ENCODE results near the gene PCDHA12.
"Not testable (repeated sequence)": the region's sequence is repeated elsewhere in the genome, so short reads cannot be mapped to it uniquely, and the experiment has no call there.

PCDHA12 gene

GRCh38 chr5:140875085-140876065 is at the start of gene PCDHA12:
Gene PCDHA12, plus strand, starts transcription at chr5:140875308. Its CDS starts 165 bp downstream, at chr5:140875473.
- DNase-seq, result no peak

DNA sequence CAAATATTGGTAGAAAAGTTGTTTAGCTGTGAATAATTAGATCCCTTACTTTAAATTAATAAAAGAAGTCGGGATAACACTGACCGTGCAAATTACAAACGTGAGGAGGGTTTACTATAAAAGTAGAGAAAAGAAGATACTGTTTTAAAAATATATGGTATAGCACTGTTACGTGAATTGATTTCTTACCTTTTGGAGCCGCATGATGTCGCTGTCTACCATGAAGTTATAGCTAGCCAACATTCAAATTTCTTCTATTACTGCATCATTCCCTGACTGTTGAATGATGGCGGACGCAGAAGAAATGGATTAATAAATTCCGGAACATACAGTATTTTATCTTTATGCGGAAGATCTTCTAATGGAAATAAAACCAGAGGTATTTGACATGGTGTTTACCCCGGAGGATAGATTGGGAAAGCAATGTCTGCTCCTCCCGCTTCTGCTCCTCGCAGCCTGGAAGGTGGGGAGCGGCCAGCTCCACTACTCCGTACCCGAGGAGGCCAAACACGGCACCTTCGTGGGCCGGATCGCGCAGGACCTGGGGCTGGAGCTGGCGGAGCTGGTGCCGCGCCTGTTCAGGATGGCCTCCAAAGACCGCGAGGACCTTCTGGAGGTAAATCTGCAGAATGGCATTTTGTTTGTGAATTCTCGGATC is 47.3 kb upstream of the PCDHA12 start, which contains the start of gene PCDHA6:
Gene PCDHA6 (plus strand): TSS at position 257 of the 658 bp plus-strand sequence. CDS start 132 bp downstream, at position 389.
- no peak for DNase-seq

GRCh38 chr5:140828362-140828737 is 46.8 kb upstream of the PCDHA12 start:
- no peak for DNase-seq

DNA sequence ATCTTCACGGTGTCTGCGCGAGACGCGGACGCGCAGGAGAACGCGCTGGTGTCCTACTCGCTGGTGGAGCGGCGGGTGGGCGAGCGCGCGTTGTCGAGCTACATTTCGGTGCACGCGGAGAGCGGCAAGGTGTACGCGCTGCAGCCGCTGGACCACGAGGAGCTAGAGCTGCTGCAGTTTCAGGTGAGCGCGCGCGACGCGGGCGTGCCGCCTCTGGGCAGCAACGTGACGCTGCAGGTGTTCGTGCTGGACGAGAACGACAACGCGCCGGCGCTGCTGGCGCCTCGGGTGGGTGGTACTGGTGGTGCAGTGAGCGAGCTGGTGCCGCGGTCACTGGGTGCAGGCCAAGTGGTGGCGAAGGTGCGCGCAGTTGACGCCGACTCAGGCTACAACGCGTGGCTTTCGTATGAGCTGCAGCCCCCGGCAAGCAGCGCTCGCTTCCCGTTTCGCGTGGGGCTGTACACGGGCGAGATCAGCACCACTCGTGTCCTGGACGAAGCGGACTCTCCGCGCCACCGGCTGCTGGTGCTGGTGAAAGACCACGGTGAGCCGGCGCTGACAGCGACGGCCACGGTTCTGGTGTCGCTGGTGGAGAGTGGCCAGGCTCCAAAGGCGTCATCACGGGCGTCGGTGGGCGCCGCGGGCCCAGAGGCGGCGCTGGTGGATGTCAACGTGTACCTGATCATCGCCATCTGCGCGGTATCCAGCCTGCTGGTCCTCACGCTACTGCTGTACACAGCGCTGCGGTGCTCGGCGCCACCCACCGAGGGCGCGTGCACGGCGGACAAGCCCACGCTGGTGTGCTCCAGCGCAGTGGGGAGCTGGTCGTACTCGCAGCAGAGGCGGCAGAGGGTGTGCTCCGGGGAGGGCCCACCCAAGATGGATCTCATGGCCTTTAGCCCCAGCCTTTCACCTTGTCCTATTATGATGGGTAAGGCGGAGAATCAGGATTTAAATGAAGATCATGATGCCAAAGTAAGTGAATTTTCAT is 45.3 kb upstream of the PCDHA12 start:
- not testable (repeated sequence) for DNase-seq

DNA sequence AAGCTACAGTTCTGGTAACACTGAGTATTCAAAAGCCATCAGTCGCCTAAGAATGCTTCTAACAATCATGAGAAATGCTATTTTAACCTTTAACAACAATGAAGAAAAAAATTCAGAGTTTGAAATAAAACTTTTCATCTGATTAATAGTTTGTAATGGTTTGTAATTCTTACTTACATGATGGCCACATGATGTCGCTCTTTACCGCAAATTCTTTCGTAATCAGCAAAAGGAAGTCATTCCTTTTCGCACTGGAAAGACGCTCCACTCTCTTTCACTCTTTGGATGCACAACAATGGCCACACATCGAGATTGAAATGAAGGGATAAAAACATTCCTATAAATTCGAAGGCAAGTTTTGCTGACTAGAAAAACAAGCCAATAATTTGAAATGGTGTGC is 41.1 kb upstream of the PCDHA12 start, which contains the start of gene PCDHA7:
Gene PCDHA7 (plus strand): TSS at position 277 of the 400 bp plus-strand sequence. CDS start 115 bp downstream, at position 392.
- no peak for DNase-seq

DNA sequence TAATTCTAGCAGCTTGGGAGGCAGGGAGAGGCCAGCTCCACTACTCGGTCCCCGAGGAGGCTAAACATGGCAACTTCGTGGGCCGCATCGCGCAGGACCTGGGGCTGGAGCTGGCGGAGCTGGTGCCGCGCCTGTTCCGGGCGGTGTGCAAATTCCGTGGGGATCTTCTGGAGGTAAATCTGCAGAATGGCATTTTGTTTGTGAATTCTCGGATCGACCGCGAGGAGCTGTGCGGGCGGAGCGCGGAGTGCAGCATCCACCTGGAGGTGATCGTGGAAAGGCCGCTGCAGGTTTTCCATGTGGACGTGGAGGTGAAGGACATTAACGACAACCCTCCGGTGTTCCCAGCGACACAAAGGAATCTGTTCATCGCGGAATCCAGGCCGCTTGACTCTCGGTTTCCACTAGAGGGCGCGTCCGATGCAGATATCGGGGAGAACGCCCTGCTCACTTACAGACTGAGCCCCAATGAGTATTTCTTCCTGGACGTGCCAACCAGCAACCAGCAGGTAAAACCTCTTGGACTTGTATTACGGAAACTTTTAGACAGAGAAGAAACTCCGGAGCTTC is 40.6 kb upstream of the PCDHA12 start:
- DNase-seq, result not testable (repeated sequence)

GRCh38 chr5:140835622-140836510 is 39.2 kb upstream of the PCDHA12 start:
- DNase-seq, result no peak

DNA sequence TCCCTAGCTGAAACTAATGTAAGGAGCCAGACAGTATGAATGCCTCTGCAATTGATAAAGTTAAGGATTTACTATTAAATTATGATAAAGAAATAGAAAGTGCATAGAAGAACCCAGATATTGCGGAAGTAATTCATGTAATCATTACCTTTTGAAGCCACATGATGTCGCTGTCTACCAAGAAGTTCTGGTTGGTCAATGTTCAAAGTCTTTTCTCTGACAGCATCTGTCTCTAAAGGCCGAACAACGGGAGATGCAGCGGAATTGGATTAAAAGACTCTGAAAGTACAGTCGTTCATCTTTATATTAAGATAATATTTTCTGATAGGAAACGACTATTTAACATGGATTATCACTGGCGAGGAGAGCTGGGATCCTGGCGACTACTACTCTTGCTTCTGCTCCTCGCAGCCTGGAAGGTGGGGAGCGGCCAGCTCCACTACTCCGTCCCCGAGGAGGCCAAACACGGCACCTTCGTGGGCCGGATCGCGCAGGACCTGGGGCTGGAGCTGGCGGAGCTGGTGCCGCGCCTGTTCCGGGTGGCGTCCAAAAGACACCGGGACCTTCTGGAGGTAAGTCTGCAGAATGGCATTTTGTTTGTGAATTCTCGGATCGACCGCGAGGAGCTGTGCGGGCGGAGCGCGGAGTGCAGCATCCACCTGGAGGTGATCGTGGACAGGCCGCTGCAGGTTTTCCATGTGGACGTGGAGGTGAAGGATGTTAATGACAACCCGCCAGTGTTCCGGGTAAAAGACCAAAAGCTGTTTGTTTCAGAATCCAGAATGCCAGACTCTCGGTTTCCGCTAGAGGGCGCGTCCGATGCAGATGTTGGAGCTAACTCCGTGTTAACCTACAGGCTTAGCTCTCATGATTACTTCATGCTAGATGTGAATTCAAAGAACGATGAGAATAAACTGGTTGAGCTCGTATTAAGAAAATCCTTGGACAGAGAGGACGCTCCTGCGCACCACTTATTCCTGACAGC is 33.8 kb upstream of the PCDHA12 start, which contains the start of gene PCDHA8:
Gene PCDHA8 (plus strand): TSS at position 210 of the 985 bp plus-strand sequence. CDS start 135 bp downstream, at position 345.
- no peak for DNase-seq

DNA sequence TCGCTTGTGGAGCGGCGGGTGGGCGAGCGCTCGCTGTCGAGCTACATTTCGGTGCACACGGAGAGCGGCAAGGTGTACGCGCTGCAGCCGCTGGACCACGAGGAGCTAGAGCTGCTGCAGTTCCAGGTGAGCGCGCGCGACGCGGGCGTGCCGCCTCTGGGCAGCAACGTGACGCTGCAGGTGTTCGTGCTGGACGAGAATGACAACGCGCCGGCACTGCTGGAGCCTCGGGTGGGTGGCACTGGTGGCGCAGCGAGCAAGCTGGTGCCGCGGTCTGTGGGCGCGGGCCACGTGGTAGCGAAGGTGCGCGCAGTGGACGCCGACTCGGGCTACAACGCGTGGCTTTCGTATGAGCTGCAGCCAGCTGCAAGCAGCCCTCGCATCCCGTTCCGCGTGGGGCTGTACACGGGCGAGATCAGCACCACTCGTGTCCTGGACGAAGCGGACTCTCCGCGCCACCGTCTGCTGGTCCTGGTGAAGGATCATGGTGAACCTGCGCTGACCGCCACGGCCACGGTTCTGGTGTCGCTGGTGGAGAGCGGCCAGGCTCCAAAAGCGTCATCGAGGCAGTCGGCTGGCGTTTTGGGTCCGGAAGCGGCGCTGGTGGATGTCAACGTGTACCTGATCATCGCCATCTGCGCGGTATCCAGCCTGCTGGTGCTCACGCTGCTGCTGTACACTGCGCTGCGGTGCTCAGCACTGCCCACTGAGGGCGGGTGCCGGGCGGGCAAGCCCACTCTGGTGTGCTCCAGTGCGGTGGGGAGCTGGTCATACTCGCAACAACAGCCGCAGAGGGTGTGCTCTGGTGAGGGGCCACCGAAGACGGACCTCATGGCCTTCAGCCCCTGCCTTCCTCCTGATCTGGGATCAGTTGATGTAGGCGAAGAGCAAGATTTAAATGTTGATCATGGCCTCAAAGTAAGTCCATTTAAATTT is 32.0 kb upstream of the PCDHA12 start:
- DNase-seq, result no peak

DNA sequence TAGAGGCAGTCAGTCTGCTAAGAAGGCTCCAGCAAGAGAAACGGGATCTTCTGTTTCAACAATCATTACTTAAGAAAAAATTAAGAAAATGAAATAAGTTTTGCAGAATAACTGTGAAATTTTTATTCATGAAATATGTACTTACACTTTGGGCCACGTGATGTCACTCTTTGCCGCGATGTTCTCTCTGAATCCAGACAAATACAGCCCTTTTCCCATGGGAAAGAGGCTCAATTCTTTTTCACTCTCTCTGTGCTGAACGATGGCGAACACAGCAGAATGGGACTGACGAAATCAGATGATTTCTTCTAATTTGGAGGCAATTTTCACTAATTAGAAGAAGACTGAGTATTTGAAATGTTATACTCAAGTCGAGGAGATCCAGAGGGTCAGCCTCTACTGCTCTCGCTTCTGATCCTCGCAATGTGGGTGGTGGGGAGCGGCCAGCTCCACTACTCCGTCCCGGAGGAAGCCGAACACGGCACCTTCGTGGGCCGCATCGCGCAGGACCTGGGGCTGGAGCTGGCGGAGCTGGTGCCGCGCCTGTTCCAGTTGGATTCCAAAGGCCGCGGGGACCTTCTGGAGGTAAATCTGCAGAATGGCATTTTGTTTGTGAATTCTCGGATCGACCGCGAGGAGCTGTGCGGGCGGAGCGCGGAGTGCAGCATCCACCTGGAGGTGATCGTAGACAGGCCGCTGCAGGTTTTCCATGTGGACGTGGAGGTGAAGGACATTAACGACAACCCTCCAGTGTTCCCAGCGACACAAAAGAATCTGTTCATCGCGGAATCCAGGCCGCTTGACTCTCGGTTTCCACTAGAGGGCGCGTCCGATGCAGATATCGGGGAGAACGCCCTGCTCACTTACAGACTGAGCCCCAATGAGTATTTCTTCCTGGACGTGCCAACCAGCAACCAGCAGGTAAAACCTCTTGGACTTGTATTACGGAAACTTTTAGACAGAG is 26.7 kb upstream of the PCDHA12 start, which contains the start of gene PCDHA9:
Gene PCDHA9 (plus strand): TSS at position 244 of the 964 bp plus-strand sequence. CDS start 114 bp downstream, at position 358.
- DNase-seq, result not testable (repeated sequence)

GRCh38 chr5:140849831-140850634 is 25.1 kb upstream of the PCDHA12 start:
- not testable (repeated sequence) for DNase-seq

DNA sequence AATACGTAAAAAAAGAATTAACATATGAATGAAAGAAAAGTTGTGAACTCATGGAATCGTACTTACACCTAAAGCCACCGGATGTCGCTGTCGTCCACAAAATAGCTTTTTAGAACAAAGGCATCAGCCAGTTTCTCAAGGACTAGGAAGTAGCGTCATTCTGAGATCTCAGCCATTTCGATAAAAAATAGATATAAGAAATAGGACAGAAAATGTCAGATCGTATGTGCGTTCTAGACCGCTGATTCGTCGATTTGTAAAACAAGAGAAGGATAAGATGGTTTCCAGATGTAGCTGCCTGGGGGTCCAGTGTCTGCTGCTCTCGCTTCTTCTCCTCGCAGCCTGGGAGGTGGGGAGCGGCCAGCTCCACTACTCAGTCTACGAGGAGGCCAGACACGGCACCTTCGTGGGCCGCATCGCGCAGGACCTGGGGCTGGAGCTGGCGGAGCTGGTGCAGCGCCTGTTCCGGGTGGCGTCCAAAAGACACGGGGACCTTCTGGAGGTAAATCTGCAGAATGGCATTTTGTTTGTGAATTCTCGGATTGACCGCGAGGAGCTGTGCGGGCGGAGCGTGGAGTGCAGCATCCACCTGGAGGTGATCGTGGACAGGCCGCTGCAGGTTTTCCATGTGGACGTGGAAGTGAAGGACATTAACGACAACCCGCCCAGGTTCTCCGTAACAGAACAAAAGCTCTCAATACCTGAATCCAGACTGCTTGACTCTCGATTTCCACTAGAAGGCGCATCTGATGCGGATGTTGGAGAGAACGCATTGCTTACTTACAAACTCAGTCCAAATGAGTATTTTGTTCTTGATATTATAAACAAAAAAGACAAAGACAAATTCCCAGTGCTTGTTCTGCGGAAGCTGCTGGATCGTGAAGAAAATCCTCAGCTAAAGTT is 19.1 kb upstream of the PCDHA12 start, which contains the start of gene PCDHA10:
Gene PCDHA10 (plus strand): TSS at position 126 of the 903 bp plus-strand sequence. CDS start 152 bp downstream, at position 278.
- DNase-seq, result no peak

GRCh38 chr5:140857177-140857986 is 17.7 kb upstream of the PCDHA12 start:
- no peak for DNase-seq

DNA sequence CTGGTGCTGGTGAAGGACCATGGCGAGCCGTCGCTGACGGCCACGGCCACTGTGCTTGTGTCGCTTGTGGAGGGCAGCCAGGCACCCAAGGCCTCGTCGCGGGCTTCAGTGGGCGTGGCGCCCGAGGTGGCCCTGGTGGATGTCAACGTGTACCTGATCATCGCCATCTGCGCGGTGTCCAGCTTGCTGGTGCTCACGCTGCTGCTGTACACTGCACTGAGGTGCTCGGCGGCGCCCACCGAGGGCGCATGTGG is 17.2 kb upstream of the PCDHA12 start:
- no peak for DNase-seq

Measured in activated CD4-positive, CD25-positive, alpha-beta regulatory T cell (primary cell).